Mucosa of rectum (tissue), 2 donors: ENCODE results near the gene XYLT1.

ENCODE experiments used
- H3K27ac ChIP-seq, 2 donors: one replicate each; pipeline ENCODE4 v1.7.0; 2013; ENCODE audit warnings: inconsistent platforms in 2 of 2, low read depth in 2 of 2, low read length in 2 of 2
- H3K27me3 ChIP-seq, 2 donors: one replicate each; pipeline ENCODE4 v1.7.0; 2013; ENCODE audit warnings: low read length in 2 of 2; ENCODE audit not compliant: control insufficient read depth in 2 of 2, insufficient read depth in 2 of 2
- H3K36me3 ChIP-seq, 2 donors: one replicate each; pipeline ENCODE4 v1.7.0; 2013; ENCODE audit warnings: low read length in 2 of 2; ENCODE audit not compliant: control insufficient read depth in 2 of 2, insufficient read depth in 2 of 2
- H3K4me1 ChIP-seq, 2 donors: one replicate each; pipeline ENCODE4 v1.7.0; 2013; ENCODE audit warnings: low read length in 2 of 2, mild to moderate bottlenecking in 1 of 2; ENCODE audit not compliant: control insufficient read depth in 2 of 2, insufficient read depth in 2 of 2
- H3K4me3 ChIP-seq, 2 donors: one replicate each; pipeline ENCODE4 v1.7.0; 2013; ENCODE audit warnings: low read length in 2 of 2
- H3K9ac ChIP-seq, 2 donors: one replicate each; pipeline ENCODE4 v1.7.0; 2013; ENCODE audit warnings: low read length in 2 of 2, low read depth in 1 of 2, mild to moderate bottlenecking in 1 of 2
- H3K9me3 ChIP-seq, 2 donors: one replicate each; pipeline ENCODE4 v1.7.0; 2013; ENCODE audit warnings: low read length in 2 of 2; ENCODE audit not compliant: control insufficient read depth in 2 of 2
- donor health status: healthy.
- donor health status: Normal muscosa, but diverticular disease.

The XYLT1 gene

DNA sequence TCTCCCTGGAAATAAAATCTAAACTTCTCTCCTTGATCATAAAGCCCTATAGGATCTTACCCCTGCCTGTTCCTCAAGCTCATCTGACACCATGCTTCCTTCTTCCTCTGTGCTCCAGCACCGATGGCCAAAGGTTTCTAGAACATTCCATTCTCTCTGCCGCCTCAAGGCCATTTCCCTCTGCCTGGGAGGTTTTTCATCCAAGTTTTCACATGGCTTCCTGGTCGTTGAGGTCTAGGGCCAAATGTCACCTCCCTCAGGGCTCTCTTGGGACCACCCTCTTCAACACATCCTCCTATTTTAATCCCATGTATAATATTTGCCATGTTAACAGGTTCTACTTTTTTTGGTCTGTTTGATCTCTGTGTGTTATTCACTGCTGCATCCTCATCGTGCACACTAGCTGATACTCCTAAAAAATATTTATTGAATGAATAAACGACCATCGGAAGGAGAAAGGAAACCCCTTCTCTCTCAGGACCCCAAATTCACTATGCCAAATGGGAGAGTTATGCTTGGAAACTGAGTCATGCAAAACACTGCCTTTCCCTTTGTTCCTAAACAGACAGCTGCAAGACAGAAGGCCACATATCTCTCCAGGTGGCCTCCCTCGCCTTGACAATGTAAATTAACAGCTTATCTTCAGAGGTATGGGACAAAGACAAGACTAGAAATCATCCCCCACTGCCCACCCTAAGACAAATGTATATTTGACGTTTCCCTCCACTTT lies 78.5 kb downstream of the XYLT1 start:
- H3K9ac ChIP-seq = no peak overlapping the region
- no peaks in the 10 kb centered on the region for H3K27me3 ChIP-seq
- H3K9me3 ChIP-seq = no peaks in the 10 kb centered on the region
- H3K36me3 ChIP-seq = no peaks in the 10 kb centered on the region
- no peak overlapping the region for H3K4me3 ChIP-seq
- H3K27ac ChIP-seq = no peak overlapping the region
- peaks cover 14 to 19% of the 10 kb centered on the region in 2 donors for H3K4me1 ChIP-seq

DNA sequence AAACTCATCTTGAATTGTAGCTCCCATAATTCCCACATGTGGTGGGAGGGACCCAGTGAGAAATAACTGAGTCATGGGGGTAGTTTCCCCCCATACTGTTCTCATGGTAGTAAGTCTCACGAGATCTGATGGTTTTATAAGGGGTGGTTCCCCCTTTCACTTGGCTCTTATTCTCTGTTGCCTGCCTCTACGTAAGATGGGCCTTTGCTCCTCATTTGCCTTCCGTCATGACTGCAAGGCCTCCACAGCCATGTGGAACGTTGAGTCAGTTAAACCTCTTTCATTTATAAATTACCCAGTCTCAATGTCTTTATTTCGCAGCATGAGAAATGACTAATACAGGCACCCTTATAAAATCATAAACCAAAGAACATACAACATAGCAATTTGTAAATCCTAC lies 79.0 kb downstream of the XYLT1 start:
- Histone ChIP-seq H3K9me3 (no peaks in the 10 kb centered on the region), H3K27ac (no peak overlapping the region), H3K9ac (no peak overlapping the region), H3K36me3 (no peaks in the 10 kb centered on the region), H3K27me3 (no peaks in the 10 kb centered on the region), H3K4me3 (no peak overlapping the region), H3K4me1 (peaks cover 10 to 14% of the 10 kb centered on the region in 2 donors)

DNA sequence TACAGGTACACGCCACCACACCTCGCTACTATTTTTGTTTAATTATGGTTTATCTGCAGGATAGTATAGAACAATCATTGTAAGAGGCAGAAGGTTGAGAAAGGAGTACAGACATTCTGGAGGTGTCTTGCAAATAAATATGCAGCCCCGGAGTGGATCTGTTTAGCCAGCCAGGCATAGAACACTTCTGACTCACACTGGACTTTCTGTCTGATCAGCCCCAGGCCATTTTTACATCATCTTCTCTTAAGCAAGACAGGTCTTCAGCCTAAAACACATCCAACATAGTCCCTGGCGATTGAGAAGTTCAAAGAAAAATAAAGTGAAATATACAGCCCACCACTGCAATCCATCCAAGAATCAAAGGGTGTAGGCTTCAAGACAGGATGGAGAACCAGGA lies 81.4 kb downstream of the XYLT1 start:
- H3K36me3 ChIP-seq = no peaks in the 10 kb centered on the region
- H3K9ac ChIP-seq = no peak overlapping the region
- H3K9me3 ChIP-seq = no peaks in the 10 kb centered on the region
- H3K27ac ChIP-seq = no peak overlapping the region
- no peak overlapping the region for H3K4me3 ChIP-seq
- no peaks in the 10 kb centered on the region for H3K27me3 ChIP-seq
- peaks cover 2% of the 10 kb centered on the region in 2 donors for H3K4me1 ChIP-seq

DNA sequence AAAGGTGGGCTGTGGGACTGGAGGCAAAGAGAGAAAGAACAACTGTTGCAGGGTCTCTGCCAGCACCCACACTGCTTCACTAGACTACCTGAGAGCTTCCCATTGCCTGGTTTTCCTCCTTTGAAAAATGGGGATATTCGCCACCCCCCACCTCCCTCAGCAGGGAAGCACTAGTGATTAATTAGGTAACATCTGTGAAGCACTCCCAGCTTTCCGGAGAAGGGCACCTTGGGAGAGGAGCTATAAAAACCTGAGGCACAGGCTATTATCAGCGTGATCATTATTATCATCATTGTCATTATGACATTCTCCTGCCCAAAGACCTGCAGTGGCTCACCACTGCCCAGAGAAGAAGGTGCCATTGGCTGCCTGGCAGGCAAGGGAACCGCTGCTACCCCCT lies 83.5 kb downstream of the XYLT1 start:
- H3K27me3 ChIP-seq = no peaks in the 10 kb centered on the region
- no peak overlapping the region for H3K9ac ChIP-seq
- H3K27ac ChIP-seq = no peak overlapping the region
- H3K4me1 ChIP-seq = peaks cover 0 to 5% of the 10 kb centered on the region in 2 donors
- H3K36me3 ChIP-seq = no peaks in the 10 kb centered on the region
- no peaks in the 10 kb centered on the region for H3K9me3 ChIP-seq
- H3K4me3 ChIP-seq = no peak overlapping the region

DNA sequence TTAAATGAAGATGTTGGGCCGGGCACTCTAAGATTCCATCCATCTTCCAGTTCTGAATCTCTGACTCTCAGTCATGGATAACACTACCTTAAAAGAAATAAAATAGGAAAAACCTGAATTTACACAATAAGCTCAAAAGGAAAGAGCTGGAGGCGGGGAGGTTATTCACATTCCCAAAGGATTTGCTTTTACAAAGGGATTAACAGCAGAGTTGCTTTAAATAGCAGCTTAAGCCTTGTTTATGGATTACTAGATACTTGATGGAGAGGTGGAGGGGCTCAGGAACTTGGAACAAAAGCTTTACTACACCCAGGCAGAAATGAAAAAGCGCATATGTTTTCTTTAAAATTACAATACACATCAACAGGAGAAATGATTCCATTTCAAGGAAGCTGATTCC lies 84.5 kb downstream of the XYLT1 start:
- Histone ChIP-seq H3K4me1 (peaks cover 0 to 5% of the 10 kb centered on the region in 2 donors), H3K27me3 (no peaks in the 10 kb centered on the region), H3K27ac (no peak overlapping the region), H3K9ac (no peak overlapping the region), H3K9me3 (no peaks in the 10 kb centered on the region), H3K36me3 (no peaks in the 10 kb centered on the region), H3K4me3 (no peak overlapping the region)

DNA sequence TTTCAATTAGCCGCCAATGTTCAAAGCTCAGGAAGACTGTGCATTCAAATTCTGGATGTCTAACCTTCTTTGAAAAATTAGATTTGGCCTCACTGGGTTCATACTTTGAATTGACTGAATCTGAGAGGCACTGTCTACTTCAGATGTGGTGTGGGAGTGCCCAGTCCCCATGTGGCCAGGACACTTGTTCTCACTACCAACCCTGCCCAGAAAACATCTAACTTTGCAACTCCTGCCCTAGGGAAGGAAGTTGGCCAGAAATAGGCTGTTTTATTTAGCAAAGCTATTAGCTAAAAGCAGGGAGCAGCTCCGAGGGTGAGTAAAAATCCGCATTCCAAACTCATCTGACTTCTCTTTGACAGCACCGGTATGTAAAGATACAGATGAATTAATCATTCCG lies 86.3 kb downstream of the XYLT1 start:
- Histone ChIP-seq H3K27ac (no peak overlapping the region), H3K27me3 (no peaks in the 10 kb centered on the region), H3K9me3 (no peaks in the 10 kb centered on the region), H3K9ac (no peak overlapping the region), H3K4me1 (peaks cover 0 to 5% of the 10 kb centered on the region in 2 donors), H3K4me3 (no peak overlapping the region), H3K36me3 (no peaks in the 10 kb centered on the region)

DNA sequence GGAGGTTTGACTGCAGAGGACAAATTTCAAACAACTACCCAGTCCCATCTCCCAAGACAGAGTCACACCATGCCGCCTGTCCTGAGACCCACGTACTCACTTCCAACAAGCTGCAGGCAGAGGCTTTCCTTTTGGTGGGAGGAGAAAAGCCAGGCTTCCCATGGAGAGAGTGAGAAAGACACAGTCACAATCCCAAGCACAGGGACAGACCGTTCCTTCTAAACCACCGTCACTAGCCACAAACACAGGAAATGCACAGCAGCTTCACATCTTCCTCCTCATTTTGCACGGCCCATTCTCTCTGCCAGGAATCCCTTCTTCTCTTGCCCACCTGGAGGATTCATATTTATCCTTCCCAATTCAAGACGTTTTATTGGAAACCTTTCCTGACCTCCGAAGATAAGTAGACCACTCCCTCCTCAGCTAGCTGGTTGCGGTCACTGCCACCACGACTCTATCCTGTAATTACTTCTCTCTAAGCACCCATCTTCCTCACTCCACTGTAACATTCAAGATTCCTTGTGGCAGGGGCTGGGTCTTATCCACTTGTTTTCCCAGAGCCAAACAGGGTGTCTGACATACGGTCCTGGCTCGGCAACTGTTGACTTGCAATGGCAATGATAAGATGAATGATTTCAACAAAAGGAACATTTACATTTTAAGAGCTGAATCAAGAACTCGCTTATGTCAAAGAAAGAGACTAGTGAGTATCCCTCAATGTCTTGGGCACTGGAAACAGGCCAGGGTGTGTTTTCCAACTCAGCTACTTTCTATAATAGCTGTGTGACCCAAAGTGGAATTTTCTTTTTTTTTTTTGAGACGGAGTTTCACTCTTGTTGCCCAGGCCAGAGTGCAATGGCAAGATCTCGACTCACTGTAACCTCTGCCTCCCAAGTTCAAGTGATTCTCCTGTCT lies 87.6 kb downstream of the XYLT1 start:
- H3K27me3 ChIP-seq = no peaks in the 10 kb centered on the region
- H3K9ac ChIP-seq = no peak overlapping the region
- peaks cover 5 to 9% of the 10 kb centered on the region in 2 donors for H3K4me1 ChIP-seq
- H3K27ac ChIP-seq = peak overlapping the region; percentile 16 to 56
- no peaks in the 10 kb centered on the region for H3K36me3 ChIP-seq
- no peak overlapping the region for H3K4me3 ChIP-seq
- no peaks in the 10 kb centered on the region for H3K9me3 ChIP-seq

DNA sequence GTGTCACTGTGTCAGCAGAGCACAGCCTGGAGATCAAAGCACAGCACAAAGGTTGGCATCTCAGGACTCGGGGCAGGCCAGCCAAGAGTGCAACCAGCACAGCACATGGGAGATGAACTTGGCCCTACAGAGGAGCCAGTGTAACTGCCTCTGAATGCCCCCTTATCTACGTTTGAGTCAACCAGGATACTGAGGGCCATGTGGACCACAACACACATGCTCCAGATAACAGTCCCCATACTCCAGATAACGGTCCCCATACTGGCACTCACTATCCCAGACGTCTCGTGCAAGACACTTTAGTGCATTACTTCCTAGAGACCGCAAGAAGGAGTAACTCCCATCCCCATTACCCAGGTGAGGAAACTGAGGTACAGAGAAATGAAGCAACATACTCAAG lies 88.2 kb downstream of the XYLT1 start:
- H3K27ac ChIP-seq = peak overlapping the region; percentile 16 to 26
- H3K4me3 ChIP-seq = no peak overlapping the region

DNA sequence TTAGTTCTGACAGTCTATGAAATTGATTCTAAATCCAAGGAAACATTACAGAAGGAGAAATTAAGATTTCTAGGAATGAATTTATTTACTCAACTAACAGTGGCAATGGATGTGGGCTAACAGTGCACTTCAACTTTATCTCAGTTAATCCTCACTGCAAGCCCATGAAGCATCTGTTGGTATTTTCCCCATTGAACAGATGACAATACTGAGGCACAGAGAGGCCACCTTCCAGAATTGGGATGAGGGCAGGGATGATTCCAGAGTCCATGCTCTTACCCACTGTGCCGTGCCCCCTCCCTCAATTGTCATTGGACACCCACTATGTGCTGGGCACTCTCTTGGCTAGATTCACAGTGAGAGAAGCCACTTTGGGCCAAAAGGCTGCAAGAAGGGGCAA lies 89.0 kb downstream of the XYLT1 start:
- H3K4me1 ChIP-seq = peaks cover 10 to 15% of the 10 kb centered on the region in 2 donors
- no peak overlapping the region for H3K27ac ChIP-seq
- no peak overlapping the region for H3K9ac ChIP-seq

More for the DNA sequence above, 88.2 kb downstream of the XYLT1 start:
- Histone ChIP-seq H3K9me3 (no peaks in the 10 kb centered on the region), H3K36me3 (no peaks in the 10 kb centered on the region), H3K4me1 (peaks cover 8 to 14% of the 10 kb centered on the region in 2 donors), H3K27me3 (no peaks in the 10 kb centered on the region), H3K9ac (no peak overlapping the region)

DNA sequence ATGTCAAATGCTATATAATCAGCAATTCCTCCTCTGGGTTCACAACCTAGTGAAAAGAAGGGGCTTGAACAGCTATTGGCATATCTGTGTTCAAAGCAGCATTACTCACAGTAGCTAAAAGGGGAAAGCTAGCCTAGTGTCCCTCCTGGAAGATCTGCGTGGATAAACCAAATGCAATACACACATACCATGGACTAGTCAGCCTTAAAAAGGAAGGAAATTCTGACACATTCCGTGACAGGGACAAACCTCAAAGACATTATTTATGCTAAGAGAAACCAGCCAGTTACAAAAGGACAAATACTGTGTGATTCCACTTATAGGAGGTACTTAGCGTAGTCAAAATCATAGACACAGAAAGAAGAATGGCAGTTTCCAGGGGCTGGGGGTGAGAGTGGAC lies 90.1 kb downstream of the XYLT1 start:
- Histone ChIP-seq H3K9me3 (no peaks in the 10 kb centered on the region), H3K4me1 (peaks cover 15% of the 10 kb centered on the region in 2 donors), H3K27ac (peak overlapping the region; percentile 2 to 29), H3K36me3 (no peaks in the 10 kb centered on the region), H3K9ac (no peak overlapping the region), H3K27me3 (no peaks in the 10 kb centered on the region), H3K4me3 (no peak overlapping the region)

More for the DNA sequence above, 89.0 kb downstream of the XYLT1 start:
- Histone ChIP-seq H3K4me3 (no peak overlapping the region), H3K9me3 (no peaks in the 10 kb centered on the region), H3K36me3 (no peaks in the 10 kb centered on the region), H3K27me3 (no peaks in the 10 kb centered on the region)
